A673 (cell line): ENCODE results near the gene PSORS1C1. TPM values are rescaled to one million over a fixed set of nuclear protein-coding genes. Genes with fewer than 3 reads are reported as not detected.

Experiments
- BruUV-seq: library from RNA; stranded (reverse); fragments of 400-500 nt; replicated peaks from 2 replicates; lab custom pipeline; 2021; lab: Mats Ljungman, UMichigan
- CTCF ChIA-PET: fragments of 300-600 bp; sonication (Branson Sonifier 250); formaldehyde crosslinking; loops from one replicate; lab custom pipeline; 2022; ENCODE audit warnings: antibody characterized with exemption; lab: Charles Lee
- POLR2A ChIA-PET: fragments of 300-600 bp; sonication (Branson Sonifier 250); formaldehyde crosslinking; loops from one replicate; lab custom pipeline; 2022; ENCODE audit warnings: antibody characterized with exemption; ENCODE audit not compliant: low non-redundant PET; lab: Charles Lee
- DNase-seq: peaks from one replicate; pipeline ENCODE4 v3.0.0-alpha.2; 2015; ENCODE audit warnings: low spot score
- H3K27ac ChIP-seq: fragments of 200-600 bp; sonication (generic); 2 replicates; pipeline ENCODE4 v1.5.1; 2016; ENCODE audit warnings: mixed run types, low read depth, mild to moderate bottlenecking, mixed read lengths, antibody characterized with exemption, low read length; ENCODE audit not compliant: poor library complexity, severe bottlenecking
- H3K27me3 ChIP-seq: fragments of 200-600 bp; sonication (generic); replicated peaks from 2 replicates; pipeline ENCODE4 v1.6.1; 2017; ENCODE audit warnings: mixed run types, low read depth, mild to moderate bottlenecking, mixed read lengths, antibody characterized with exemption, low read length; ENCODE audit not compliant: insufficient read depth, poor library complexity
- H3K36me3 ChIP-seq: fragments of 200-600 bp; sonication (generic); 2 replicates; pipeline ENCODE4 v1.6.1; 2016; ENCODE audit warnings: mixed run types, mild to moderate bottlenecking, mixed read lengths, antibody characterized with exemption, low read length; ENCODE audit not compliant: insufficient read depth, poor library complexity, severe bottlenecking
- H3K4me1 ChIP-seq: fragments of 200-600 bp; sonication (generic); 2 replicates; pipeline ENCODE4 v1.6.1; 2017; ENCODE audit warnings: mixed run types, mild to moderate bottlenecking, mixed read lengths, antibody characterized with exemption, low read length; ENCODE audit not compliant: insufficient read depth, poor library complexity, severe bottlenecking
- H3K4me3 ChIP-seq: fragments of 200-600 bp; sonication (generic); 2 replicates; pipeline ENCODE4 v1.5.1; 2016; ENCODE audit warnings: low read depth, mixed run types, mild to moderate bottlenecking, mixed read lengths, low read length; ENCODE audit not compliant: poor library complexity, severe bottlenecking
- H3K9me3 ChIP-seq: fragments of 200-600 bp; sonication (generic); 2 replicates; pipeline ENCODE4 v1.6.1; 2016; ENCODE audit warnings: mixed run types, low read depth, mild to moderate bottlenecking, mixed read lengths, antibody characterized with exemption, low read length; ENCODE audit not compliant: poor library complexity, severe bottlenecking
- CTCF ChIP-seq: fragments of 300-800, 200-600 bp; sonication (generic); conservative IDR thresholded peaks from 2 replicates; pipeline ENCODE4 v1.5.1; 2017; ENCODE audit warnings: low read depth, mild to moderate bottlenecking, antibody characterized with exemption, low read length, moderate library complexity, mixed read lengths
- EZH2 ChIP-seq: fragments of 200-600 bp; sonication (generic); IDR thresholded peaks from 2 replicates; pipeline ENCODE4 v1.6.1; 2017; ENCODE audit warnings: borderline replicate concordance, low read depth, mild to moderate bottlenecking, mixed read lengths, antibody characterized with exemption, low read length; ENCODE audit not compliant: poor library complexity, severe bottlenecking
- intact Hi-C: fragments of 100-400 bp; cut with micrococcal nuclease; formaldehyde crosslinking; loops from one replicate; pipeline ENCODE4 v1.10.0; 2022; ENCODE audit not compliant: unreplicated experiment
- total RNA-seq: library from RNA; stranded (reverse); gene quantifications from 2 replicates; pipeline ENCODE4 v1.2.3, GENCODE V29; 2021

Gene PSORS1C1
- total RNA-seq, 1 experiment from 2014 or later: not detected

GRCh38 chr6:31170987-31171671, 56.5 kb downstream of the PSORS1C1 start:
- Histone ChIP-seq H3K36me3 (no peaks in the 10 kb centered on the region), H3K4me1 (no peaks in the 10 kb centered on the region), H3K27me3 (no peaks in the 10 kb centered on the region), H3K27ac (no peak overlapping the region), H3K4me3 (no peak overlapping the region), H3K9me3 (no peaks in the 10 kb centered on the region)
- BruUV-seq: no TSS peak
- intact Hi-C loops: no loop called here
- no peak for TF ChIP-seq CTCF
- TF ChIP-seq EZH2: no peak
- POLR2A ChIA-PET: no interaction called here
- CTCF ChIA-PET: no interaction called here
- DNase-seq: no peak

GRCh38 chr6:31171931-31172905, 57.6 kb downstream of the PSORS1C1 start:
- POLR2A ChIA-PET: no interaction called here
- no peaks in the 10 kb centered on the region for H3K27me3 ChIP-seq

GRCh38 chr6:31172973-31173384, 58.4 kb downstream of the PSORS1C1 start:
- DNase-seq: no peak
- ChIA-PET CTCF (no interaction called here), POLR2A (no interaction called here)
- H3K36me3 ChIP-seq: no peaks in the 10 kb centered on the region
- intact Hi-C loops: no loop called here
- no peak overlapping the region for H3K27ac ChIP-seq
- no TSS peak for BruUV-seq
- H3K4me1 ChIP-seq: no peaks in the 10 kb centered on the region
- TF ChIP-seq EZH2: no peak
- no peak for TF ChIP-seq CTCF
- no peak overlapping the region for H3K4me3 ChIP-seq
- H3K9me3 ChIP-seq: no peaks in the 10 kb centered on the region
- H3K27me3 ChIP-seq: no peaks in the 10 kb centered on the region

More at GRCh38 chr6:31171931-31172905, 57.6 kb downstream of the PSORS1C1 start:
- TF ChIP-seq CTCF (no peak), EZH2 (no peak)
- no peak overlapping the region for H3K4me3 ChIP-seq
- no peaks in the 10 kb centered on the region for H3K9me3 ChIP-seq
- CTCF ChIA-PET: no interaction called here
- H3K4me1 ChIP-seq: no peaks in the 10 kb centered on the region
- no peak overlapping the region for H3K27ac ChIP-seq
- intact Hi-C loops: no loop called here
- no peak for DNase-seq
- BruUV-seq: no TSS peak
- H3K36me3 ChIP-seq: no peaks in the 10 kb centered on the region
